ENCODE results near the gene ZNF846.

DNA sequence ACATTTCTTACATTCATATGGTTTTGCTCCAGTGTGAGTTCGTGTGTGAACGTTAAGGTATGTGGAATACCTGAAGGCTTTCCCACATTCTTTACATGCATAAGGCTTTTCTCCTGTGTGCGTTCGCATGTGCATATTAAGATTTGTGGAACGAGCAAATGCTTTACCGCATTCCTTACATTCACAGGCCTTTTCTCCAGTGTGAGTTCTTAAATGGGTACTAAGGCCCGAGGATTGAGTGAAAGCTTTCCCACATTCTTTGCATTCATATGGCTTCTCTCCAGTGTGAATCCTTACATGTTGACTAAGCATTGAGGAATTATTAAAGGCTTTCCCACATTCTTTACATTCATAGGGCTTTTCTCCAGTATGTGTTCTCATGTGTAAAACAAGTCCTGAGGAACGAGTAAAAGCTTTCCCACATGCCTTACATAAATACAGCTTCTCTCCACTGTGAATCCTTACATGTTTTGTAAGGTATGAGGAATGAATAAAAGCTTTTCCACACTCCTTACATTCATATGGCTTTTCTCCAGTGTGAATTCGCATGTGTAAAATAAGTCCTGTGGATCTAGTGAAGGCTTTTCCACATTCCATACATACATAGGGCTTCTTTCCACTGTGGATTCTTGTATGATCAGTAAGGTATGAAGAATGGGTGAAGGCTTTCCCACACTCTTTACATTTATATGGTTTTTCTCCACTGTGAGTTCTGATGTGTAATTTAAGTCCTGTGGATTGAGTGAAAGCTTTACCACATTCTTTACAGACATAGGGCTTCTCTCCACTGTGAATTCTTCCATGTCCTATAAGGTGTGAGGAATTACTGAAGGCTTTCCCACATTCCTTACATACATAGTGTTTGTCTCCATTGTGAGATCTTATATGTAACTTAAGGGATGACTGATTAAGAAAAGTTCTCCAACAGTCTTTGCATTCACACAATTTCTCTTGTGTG is 10.7 kb downstream of the ZNF846 start:
- TF ChIP-seq SUZ12 (IDR thresholded peaks at IDR 0.05; ENCODE audit: extremely low read depth, insufficient read depth, insufficient read length): no peak
- no peak for TF ChIP-seq YY1 (IDR thresholded peaks at IDR 0.05; ENCODE audit: insufficient read depth, insufficient read length)
- TF ChIP-seq ZNF274 (IDR thresholded peaks at IDR 0.05; ENCODE audit: low read depth, low read length): peak; percentile 88
